Glutamatergic neuron (in vitro differentiated cells): Measurements from ENCODE around the gene LINGO1. TPM values are rescaled to one million over a fixed set of nuclear protein-coding genes. Genes with fewer than 3 reads are reported as not detected.

ENCODE experiments used
- DNase-seq: peaks from one replicate; pipeline ENCODE4 v3.0.0; 2022
- H3K27ac Mint-ChIP-seq: one replicate; pipeline ENCODE4 v1.8.0; 2020; ENCODE audit warnings: mild to moderate bottlenecking, mixed read lengths, inconsistent platforms; ENCODE audit not compliant: unreplicated experiment
- H3K27me3 Mint-ChIP-seq: one replicate; pipeline ENCODE4 v1.8.0; 2020; ENCODE audit warnings: mild to moderate bottlenecking, moderate library complexity, mixed read lengths, inconsistent platforms; ENCODE audit not compliant: unreplicated experiment
- H3K36me3 Mint-ChIP-seq: one replicate; pipeline ENCODE4 v1.8.0; 2020; ENCODE audit warnings: mild to moderate bottlenecking, mixed read lengths, inconsistent platforms; ENCODE audit not compliant: unreplicated experiment
- H3K4me1 Mint-ChIP-seq: one replicate; pipeline ENCODE4 v1.8.0; 2020; ENCODE audit warnings: mild to moderate bottlenecking, low read depth, mixed read lengths, inconsistent platforms; ENCODE audit not compliant: unreplicated experiment
- H3K4me3 Mint-ChIP-seq: one replicate; pipeline ENCODE4 v1.8.0; 2020; ENCODE audit warnings: mild to moderate bottlenecking, mixed read lengths, inconsistent platforms; ENCODE audit not compliant: unreplicated experiment
- H3K9me3 Mint-ChIP-seq: one replicate; pipeline ENCODE4 v1.8.0; 2020; ENCODE audit warnings: mild to moderate bottlenecking, moderate library complexity, mixed read lengths, inconsistent platforms; ENCODE audit not compliant: unreplicated experiment
- CTCF ChIP-seq: fragments of 200-600 bp; sonication (generic); IDR thresholded peaks from one replicate; pipeline ENCODE4 v1.5.0; 2021; ENCODE audit not compliant: partially characterized antibody, unreplicated experiment
- total RNA-seq: library from RNA; stranded (reverse); fragmentation: NEBNext Ultra II Directional; extraction: Animal tissue kit (Norgen Biotek cat#: 25700); gene quantifications from one replicate; pipeline ENCODE4 v1.2.1, GENCODE V29; 2021; ENCODE audit not compliant: unreplicated experiment

The LINGO1 gene
- total RNA-seq, 1 donor from 2014 or later, result 180 TPM

GRCh38 chr15:77669896-77670295, 37.2 kb upstream of the LINGO1 start:
- TF ChIP-seq CTCF, result no peak
- no peaks in the 10 kb centered on the region for H3K36me3 Mint-ChIP-seq
- no peak overlapping the region for H3K27ac Mint-ChIP-seq
- peaks cover 40% of the 10 kb centered on the region for H3K4me1 Mint-ChIP-seq
- DNase-seq, result no peak
- peaks cover 16% of the 10 kb centered on the region for H3K27me3 Mint-ChIP-seq
- no peak overlapping the region for H3K4me3 Mint-ChIP-seq
- H3K9me3 Mint-ChIP-seq, result peaks cover 13% of the 10 kb centered on the region

- Mint-ChIP-seq H3K27ac (peak overlapping the region; percentile 79), H3K27me3 (peaks cover 16% of the 10 kb centered on the region)
Measured at GRCh38 chr15:77667338-77668234, 34.9 kb upstream of the LINGO1 start.

GRCh38 chr15:77666296-77666660, 33.6 kb upstream of the LINGO1 start:
- DNase-seq, result no peak
- no peak for TF ChIP-seq CTCF
- Mint-ChIP-seq H3K4me1 (peaks cover 48% of the 10 kb centered on the region), H3K27ac (no peak overlapping the region), H3K27me3 (peaks cover 19% of the 10 kb centered on the region), H3K36me3 (no peaks in the 10 kb centered on the region), H3K4me3 (no peak overlapping the region), H3K9me3 (peaks cover 14% of the 10 kb centered on the region)

More at GRCh38 chr15:77667338-77668234, 34.9 kb upstream of the LINGO1 start:
- no peak for DNase-seq
- H3K36me3 Mint-ChIP-seq, result no peaks in the 10 kb centered on the region
- peaks cover 51% of the 10 kb centered on the region for H3K4me1 Mint-ChIP-seq
- H3K9me3 Mint-ChIP-seq, result peaks cover 14% of the 10 kb centered on the region
- no peak for TF ChIP-seq CTCF
- H3K4me3 Mint-ChIP-seq, result peak overlapping the region; percentile 55

GRCh38 chr15:77665530-77666295, 33.0 kb upstream of the LINGO1 start:
- DNase-seq, result no peak
- Mint-ChIP-seq H3K4me3 (peak overlapping the region; percentile 57), H3K27ac (no peak overlapping the region), H3K9me3 (peaks cover 14% of the 10 kb centered on the region), H3K36me3 (no peaks in the 10 kb centered on the region), H3K4me1 (peaks cover 51% of the 10 kb centered on the region), H3K27me3 (peaks cover 19% of the 10 kb centered on the region)
- TF ChIP-seq CTCF, result no peak
